Activated T-cell treated with anti-CD3 and anti-CD28 coated beads, Interleukin-2, amount 50 U/mL, for 1 hour (primary cell): ENCODE measurements around the gene ANXA6.
A peak's percentile ranks its signal among the peaks of the same experiment; 100 is the strongest.

ENCODE experiments used
- DNase-seq: peaks from one replicate; pipeline ENCODE4 v3.0.0-alpha.2; 2020

Gene ANXA6

DNA sequence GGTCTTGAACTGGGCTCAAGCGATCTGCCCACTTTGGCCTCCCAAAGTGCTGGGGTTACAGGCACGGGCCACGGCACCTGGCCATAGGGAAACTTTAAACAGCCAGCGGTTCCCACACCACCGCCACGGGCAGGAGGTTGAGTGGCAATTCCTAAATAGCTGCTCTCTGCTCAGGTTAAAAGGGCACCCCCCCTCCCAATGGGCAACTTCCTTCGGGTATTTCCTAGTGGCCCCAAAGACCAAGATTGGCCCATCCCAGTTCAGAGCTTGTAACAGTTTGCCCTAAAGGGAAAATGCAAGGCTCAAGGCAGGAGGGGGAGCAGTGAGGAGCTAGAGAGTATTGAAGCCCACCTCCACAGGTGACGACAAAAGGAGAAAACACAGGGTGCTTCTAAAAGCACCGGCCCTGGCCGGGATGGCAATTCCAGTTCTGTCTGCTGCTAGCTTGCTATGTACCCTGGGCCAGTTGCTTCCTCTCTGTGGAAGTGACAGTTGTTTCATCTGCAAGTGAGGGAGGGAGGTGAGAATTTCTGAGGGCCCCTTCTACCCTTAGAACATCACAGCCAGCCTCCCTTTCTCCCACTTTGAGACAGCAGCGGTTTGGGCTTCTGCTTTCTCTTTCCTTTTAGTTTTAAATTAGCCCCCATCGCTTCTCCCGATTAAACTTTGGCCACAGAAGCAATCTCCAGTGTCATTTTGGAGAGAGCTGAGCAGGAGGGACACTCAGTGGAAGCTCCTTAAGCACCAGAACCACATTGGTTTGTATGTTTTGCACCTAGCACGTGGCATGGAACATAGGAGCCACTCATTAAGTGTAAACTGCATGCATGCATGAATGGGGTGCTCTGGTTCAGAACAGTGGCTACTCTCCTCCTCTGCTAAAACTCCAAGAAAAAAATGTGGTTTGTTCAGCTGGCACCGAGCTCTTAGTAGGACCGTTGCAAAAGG, 59.5 kb downstream of the ANXA6 start:
- no peak for DNase-seq

DNA sequence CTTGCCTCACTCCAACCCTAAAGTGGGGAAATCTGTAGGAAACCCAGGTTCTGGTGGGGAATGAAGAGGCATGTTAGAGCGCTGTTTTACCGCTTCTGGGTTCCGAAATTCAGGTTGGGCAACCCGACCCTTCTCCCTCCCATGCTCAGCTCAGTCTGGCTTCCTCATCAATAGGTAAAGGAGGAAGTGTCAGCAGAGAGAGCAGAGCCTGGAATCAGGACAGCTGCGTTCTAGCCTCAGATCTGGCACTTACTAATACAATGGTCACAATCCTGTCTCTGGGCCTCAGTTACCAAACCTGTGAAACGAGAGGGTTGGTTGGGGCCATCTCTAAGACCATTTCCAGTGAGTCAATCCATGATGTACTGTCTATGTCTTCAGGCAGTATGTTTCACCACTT, 60.5 kb downstream of the ANXA6 start:
- no peak for DNase-seq

DNA sequence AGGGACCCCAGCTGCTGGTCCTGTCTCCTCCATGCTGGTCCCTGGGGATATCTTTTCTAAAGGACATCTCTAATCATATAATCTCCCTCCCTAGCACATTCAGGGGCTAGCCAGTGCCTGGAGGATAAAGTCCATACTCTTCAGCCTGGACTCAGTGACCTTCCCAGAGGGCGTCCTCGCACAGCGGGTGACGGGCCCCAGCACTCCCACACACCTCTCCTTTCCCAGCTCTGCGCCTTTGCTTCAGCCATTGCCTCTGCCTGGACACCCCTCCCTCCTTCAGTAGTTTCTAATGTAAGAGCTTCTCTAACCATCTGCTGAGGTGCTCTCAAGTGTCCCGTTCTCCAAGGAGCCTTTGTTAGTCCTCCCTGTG, 61.6 kb downstream of the ANXA6 start:
- DNase-seq, result no peak

DNA sequence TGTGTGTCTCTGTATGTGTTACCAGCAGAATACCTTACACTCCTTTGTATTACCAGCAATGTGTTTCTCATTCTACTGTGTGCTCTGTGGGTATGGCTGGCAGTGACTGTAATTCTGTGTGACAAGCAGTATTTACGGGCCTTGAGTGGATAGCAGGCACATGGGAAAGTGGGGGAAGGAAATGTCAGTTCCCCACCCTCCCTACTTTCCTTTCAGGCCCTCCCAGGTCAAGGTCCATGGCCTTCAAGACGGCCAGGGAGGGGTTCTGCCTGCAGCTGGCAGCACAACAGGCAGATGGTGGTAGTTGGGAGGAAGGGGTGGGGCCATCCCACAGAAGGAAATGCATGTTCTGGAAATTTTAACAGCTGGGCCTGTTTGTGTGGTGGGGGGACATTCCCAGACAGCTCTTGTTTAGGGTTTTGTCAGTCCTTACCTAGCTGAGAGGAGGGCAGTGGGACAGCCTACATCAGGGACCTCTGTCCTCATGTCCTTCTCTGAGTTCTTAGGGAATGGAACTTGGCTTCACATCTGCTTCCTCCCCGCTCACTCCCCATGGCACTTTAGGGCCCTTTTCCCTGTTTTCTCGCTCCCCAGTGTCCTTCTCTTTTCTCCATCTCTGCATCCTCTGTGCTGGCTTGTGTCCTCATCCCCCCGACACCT, 62.1 kb downstream of the ANXA6 start:
- no peak for DNase-seq

DNA sequence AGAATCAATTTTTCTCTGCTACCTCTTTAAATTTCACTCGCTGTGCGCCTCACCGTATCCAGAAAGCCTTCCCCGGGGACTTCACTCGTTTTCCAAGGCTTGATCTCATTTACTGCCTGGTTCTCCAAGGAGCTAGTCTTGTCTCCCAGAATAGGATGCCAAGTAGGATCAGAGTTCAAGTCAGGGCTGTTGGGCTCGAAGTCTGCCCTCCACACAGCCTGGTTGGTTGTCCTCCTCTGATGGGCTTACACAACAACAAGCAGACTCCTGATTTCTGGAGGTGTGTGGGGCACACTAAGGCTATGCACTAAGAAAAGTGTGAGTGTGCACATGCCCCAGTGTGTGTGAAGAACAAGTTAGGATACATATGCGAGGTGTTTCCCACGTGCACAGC, 62.7 kb downstream of the ANXA6 start:
- no peak for DNase-seq

DNA sequence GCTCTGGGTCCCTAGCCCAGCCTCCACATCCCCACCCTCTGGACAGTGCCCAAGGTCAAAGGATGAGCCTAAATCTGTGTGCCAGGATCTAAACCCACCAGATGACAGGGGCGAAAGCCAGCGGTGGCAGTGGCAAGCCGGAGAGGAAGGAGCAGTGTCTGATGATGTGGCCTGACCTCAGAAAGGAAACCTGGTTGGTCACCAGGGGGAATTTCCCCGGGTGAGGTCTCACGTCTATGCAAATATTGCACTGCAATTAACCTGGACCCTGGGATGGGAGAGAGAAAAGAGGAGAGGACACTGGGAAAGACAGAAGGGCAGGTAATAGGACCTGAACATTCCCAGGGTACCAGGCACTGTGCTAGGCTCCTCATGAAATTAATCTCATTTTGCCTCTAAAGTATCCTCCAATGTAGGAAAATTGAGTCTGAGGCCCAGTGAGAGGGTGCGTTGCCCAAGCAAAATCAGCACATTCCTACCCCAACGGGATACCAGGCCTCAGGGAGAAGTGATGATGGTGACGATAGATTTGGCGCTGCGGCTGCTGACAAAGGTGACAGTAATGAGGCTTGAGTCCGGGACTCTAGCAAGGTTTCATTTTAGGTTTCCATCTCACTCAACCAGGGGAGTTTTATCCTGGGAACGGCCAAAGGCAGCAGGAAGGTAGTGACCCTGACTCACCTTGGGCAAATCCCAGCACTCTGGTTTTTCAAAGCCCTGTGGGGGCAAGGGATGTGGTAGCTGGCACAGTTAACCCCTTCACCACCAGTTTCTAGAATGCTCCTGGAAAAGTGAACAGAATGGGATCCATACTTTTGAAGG, 63.3 kb downstream of the ANXA6 start:
- peak; percentile 48 for DNase-seq

DNA sequence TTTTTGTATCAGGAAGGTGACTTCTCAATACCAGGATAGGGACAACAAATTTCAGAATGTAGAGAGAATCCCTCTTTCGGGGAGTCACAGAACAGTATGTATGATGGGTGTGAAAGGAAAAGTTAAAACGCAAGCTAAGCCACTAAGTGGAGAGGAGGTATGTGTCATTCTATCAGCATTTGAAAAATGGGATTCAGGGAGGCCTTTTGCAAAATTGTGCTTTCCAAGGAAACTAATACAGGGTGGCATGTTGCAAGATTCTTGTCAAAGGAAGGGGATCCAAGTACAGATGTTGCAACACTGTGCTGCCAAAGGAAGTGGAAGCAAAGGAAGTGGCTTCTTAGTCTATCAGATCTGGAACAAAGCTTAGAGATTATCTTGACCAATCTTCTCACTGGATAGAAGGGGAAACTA, 64.1 kb downstream of the ANXA6 start:
- no peak for DNase-seq

DNA sequence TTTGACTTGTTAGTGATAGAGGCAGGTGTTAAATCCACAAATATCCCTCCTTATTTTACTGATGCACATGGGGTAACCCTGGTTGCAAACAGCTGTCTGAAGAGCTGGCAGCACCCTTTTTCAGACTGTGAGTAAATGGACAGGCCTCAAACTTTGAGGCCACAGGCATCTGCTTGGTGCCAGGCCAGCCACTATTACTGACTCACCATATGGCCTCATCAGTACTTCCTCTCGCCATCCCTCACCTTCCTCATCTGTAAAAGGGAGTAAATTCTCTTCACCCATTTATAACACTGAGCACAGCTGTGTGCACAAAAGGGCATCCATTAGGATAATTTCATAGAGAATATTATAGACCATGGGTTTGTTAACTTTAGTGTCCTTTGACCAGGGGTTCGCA, 64.8 kb downstream of the ANXA6 start:
- no peak for DNase-seq

DNA sequence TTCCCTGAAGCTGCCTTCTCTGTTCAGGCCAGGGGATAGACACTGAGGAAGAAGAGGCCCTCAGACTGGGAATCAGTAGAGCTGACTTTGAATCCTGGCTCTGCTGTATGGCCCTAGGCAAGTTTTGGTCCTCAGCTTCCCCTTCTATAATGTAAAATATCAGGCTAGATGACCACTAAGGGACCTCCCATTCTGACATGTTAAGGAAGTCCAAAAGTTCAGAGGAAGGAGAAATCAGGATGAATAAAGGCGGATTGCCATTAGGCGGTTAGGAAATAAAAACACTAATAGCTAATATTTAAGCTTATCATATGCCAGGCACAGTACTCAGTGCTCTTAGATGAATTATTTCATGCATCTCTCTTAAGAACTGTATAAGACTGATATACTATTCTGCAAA, 67.9 kb downstream of the ANXA6 start:
- no peak for DNase-seq

DNA sequence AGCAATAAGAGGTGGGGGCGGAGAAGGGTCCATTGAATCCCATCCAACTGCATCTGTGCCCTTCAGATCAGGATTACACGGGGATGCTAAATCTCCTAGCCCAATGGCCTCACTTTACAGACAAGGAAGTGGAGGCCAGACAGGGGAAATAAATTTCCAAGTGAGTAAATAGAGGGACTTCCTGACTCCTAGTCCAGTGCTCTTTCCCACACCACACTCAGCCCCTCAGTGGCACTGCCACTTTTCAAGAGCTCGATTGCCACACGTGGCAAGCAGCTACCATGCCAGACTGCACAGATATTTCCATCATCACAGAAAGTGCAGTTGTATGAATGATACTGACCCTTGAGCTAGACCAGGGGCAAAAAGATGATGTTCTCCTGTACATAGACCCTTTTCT, 68.6 kb downstream of the ANXA6 start:
- no peak for DNase-seq

DNA sequence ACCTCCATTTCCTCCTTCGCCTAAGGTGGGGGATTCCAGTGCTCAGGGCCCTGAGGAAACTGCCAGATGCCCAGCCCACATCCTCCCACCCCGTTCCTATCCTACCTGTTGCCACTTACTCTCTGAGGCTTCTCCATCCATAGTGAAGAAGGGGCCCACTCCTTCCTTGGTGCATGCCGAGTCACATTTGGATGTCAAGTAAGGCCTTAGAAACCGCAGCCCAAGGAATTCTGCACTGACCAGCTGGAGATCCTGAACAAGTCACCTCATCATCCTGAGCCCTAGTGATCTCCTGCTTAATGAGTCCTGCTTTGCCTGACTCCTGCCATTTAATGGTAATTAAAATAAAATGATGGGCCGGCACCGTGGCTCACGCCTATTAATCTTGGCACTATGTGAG, 70.1 kb downstream of the ANXA6 start:
- DNase-seq, result no peak

DNA sequence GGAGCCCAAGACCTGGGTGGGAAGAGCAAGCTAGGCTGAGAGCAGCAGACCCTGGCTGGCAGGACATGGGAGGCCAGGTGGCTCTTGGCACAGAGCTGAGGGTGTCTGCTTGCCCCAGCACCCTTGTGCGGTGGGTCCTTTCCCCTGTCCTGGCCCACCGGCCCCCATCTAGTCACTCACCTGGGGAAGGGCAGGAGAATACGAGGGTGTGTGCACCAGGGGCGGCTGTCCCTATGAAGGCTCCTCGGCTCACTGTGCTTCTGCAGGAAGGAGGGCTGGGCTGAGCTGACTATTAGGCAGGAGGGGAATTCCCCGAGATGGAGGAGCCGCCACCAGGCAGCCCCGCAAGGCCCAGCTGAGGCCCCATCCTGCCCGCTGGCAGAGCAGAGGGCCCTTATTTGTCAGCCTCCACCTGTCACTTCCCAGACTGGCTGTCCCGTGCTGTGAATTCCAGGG, 70.6 kb downstream of the ANXA6 start:
- peak; percentile 67 for DNase-seq

DNA sequence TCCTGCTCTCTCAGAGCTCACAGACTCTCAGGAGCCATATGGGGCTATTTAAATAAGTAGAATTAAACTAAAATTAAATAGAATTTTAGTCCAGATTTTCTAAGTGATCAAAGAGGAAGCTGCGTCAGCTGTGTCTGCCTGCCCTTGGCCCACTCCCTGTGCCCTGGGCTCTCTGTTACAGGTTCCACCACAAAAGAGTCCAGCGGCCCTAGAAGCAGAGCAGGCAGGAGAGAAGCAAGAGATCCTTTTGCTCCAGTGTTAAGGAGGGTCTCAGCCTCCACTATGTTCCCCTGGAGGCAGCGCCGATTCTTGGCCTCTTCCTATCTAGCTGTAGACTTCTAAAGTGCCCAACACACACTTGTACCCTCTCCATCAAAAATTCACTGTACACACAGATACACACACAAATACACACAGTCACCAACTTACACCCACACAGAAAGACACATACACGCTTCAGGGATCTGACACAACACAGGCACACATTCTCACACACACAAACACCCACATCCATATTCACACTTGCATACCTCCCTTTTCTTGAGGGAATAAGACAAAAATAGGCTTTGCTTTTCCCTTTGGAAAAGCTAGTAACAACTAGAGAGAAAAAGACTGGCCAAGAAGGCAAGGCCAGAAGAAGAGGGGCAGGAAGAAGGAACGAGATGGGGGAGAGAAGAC, 71.2 kb downstream of the ANXA6 start:
- no peak for DNase-seq

DNA sequence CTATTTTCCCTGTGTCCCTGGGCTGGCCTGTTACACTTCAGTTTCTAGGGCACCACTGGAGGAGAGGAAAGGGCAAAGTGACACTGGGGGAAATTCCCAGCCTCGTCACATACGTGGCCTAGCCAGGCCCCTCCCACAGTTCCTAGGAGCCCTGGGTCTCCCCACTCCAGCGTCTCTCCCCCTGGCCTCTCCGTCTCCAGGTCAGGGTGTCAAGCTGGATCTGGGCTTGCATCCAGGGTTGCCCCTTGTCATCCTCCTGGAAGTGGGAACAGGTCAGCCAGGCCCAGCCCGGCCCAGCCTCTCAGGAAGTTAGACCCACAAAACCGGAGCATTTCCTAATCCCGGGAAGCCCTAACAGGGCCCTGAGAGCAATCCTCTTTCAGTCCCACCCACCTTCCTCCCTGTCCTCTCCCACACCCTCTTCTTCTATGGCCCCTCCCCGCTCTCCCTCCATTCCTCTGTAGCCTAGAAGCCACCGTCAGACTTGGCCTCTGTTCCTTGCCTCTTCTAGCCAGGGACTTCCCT, 72.0 kb downstream of the ANXA6 start:
- peak; percentile 45 for DNase-seq

DNA sequence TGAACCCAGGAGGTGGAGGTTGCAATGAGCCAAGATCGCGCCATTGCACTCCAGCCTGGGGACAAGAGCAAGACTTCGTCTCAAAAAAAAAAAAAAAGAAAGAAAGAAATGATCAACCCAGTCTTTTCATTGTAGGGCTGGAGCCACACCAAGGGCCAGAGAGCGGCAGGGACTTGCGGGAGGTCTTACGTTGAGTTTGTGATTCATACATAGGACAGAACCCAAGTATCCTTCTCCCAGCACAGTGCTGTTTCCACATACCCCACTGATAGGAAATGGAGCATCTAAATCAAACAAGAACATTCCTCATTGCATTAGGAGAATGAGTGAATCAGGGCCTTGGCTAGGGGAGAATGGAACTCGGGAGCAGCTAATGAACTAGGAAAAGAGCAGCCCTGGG, 73.2 kb downstream of the ANXA6 start:
- no peak for DNase-seq

DNA sequence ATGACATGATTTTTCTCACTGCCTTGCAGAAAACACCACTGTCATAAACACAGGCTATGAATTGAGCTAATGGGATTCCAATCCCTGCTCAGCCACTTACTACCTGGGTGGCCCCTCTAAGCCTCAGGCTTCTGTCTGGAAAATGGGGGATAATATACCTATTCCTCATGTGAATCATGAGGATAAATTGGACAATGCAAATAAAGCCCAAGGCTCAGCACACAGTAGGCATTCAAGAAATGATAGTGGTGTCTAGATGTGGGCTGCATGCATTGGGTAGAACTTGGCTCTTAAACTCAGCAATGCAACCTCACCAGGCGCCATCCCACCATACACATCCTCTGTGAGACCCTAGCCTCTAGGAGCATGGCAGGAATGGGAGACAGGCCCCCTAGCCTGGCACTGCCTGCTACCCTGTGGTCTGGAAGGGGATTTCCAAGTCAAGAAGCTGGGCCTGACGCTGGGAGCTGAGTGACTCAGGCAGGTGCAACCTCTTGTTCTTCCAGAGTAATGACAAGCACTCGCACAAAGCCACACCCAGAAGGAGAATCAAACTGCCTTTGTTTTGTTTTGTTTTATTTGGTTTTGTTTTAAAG, 74.4 kb downstream of the ANXA6 start:
- DNase-seq, result peak; percentile 60

DNA sequence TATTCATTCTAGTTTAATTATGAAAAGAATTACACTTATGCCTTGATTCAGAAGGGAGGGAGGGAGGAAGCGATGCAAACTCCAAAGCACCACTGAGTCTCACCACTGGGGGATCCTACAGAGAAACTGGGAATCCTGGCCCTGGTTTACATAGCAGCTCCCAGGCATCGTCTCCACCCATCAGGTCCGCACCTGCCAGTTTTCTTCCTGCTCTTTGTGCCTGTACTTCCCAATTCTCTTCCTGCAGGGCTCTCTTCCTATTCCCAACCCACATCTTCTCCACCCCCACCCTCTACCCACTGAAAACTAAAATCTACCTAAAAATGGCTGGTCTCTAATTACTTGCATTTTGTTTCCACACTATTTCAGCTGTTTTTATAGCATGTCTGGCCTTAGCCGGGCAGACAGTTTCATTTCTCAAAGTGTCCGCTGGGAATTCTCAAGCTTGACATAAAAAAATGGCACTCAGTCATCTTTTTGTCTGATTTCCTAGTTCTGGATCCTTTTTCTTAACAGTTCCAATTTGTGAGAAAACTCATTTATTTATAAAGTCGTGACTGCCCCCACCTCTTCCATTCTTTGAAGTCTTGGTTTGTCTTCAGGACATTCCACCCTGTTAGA, 75.2 kb downstream of the ANXA6 start:
- DNase-seq, result no peak

DNA sequence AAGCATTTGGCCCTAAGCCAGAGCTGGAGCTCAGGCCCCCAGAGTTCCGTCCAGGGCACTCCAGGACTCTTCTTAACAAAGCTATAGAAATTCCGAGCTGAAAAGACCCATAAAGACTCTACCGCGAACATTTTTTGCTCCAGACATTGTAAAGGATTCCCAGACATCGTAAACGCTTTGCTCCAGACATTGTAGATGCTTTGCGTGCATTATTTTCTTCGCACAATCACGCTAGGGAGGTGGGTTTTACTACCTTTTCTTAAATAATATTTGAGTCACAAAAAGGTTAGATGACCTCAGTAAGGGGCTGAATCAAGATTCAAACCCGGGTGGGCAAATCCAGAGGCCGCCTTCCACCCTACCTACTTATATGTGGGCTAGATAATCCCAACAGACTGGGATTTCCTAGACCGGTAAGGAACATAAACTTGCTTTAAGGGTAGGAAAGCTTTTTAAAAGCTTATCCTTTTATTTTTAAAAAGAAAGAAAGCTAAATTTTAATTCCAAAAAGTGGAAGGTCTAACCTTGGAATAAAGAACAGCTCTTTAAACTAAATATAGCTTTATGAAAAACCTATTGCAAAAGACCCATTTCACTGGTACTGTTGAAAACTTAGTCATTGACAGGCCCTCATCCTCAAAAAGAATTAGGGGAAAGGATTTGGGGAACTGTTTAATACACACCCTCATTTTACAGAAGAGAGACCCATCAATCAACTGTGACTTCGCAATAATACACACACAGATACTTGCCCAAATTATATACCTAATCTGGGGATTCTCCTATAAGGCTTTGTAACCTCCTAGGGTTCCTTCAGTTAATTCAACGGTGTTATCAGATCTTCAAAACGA, 75.9 kb downstream of the ANXA6 start:
- no peak for DNase-seq

DNA sequence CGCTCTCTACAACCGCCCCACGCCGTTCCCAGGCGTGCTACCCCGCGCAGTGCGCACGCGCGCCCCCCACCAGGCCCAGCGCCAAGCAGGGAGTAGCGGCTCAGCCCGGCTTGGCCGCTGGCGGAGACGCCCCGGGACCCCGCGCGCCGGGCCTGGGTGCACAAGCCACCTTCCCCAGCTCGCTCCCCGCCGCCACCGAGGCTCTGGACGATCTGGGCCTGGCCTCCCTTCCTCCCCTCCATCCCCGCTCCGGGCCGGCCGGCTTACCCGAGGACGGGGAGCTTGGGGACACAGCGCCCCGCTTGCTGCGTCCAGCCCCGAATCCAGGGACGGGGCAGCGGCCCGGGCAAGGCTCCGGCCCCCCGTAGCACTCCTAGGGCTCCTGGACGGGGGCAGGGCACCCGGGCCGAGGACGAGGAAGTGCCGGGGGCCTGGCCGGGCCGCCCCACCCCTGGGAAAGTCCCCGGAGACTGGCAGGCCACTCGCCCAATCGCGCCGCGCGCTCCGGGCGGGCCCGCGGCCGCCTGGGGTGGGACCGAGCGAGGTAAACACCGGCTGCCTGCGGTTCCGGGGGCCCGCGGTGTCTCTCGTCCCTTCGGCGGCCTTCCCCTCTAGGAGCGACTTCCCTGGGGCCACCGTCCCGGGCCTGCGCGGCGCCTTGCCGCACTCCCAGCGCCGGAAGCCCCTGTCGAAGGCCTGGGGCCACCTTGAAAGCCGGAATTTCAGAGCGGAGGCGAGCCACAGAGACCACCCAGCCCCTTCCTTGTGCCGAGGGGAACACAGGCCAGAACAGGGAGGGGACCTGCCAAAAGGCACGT, 76.8 kb downstream of the ANXA6 start, which contains the start of gene TNIP1:
Gene TNIP1 (minus strand): TSS at position 422 of the 818 bp plus-strand sequence. CDS start 15,939 bp downstream, outside the sequence.
- DNase-seq, result peak; percentile 97
